Measurements from ENCODE around the gene DAZAP1. TPM values are rescaled to one million over a fixed set of nuclear protein-coding genes. Genes with fewer than 3 reads are reported as not detected.

The DAZAP1 gene
- total and polyA plus RNA-seq, 2 of the 4 experiments (the other 2 are of a cell fraction) = 22.0 to 62.8 TPM

DNA sequence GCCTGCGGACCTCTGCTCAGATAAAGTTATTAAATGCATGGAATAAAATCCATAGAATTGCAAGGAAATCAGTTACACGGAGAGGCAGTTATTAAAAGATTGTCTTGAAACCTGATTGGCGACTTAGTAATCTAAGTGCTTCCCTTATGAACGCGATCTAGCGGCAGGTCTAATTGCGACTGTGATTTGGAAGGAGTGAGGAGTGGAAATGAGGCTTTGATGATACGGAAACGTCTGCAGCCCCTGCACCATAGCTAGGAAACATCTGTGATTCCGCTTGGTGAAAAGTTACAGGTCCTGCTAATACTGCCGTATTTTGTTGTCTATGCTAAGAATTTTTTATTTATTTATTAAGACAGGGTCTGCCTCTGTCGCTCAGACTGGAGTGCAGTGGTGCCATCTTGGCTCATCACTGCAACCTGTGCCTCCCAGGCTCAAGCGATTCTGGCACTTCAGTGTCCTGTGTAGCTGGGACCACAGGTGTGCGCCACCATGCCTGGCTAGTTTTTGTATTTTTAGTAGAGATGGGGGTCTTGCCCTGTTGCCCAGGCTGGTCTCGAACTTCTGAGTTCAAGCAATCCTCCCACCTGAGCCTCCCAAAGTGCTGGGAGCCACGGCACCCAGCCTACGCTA is 22.8 kb upstream of the DAZAP1 start:
- Histone ChIP-seq H2BK15ac (ENCODE audit: low read depth, low read length) (no peak overlapping the region), H2AK9ac (replicated peaks; ENCODE audit: low read depth, low read length, poor library complexity) (peak overlapping the region; percentile 89), H3K18ac (ENCODE audit: low read depth, low read length) (no peak overlapping the region), H3K4ac (ENCODE audit: low read depth, low read length) (no peak overlapping the region), H3K36me3 (ENCODE audit: control insufficient read depth, insufficient read depth, low read length) (peaks cover 12% of the 10 kb centered on the region), H3K9me3 (ENCODE audit: control insufficient read depth, insufficient read depth, low read length) (no peaks in the 10 kb centered on the region), H3K9ac (ENCODE audit: low read depth, low read length) (peak overlapping the region; percentile 76), H3K9me1 (ENCODE audit: insufficient read depth, low read length) (peaks cover 4% of the 10 kb centered on the region; the same call in 1 of the 2 replicates), H3K4me1 (ENCODE audit: control insufficient read depth, insufficient read depth, low read length) (no peaks in the 10 kb centered on the region), H3K4me2 (ENCODE audit: low read depth, low read length) (peak overlapping the region; percentile 84), H3K56ac (ENCODE audit: extremely low read depth, insufficient read depth, low read length) (0 out of 2 replicates have a peak overlapping the region, but pooled peaks have one; percentile 2), H2BK20ac (ENCODE audit: low read depth, low read length) (no peak overlapping the region), H3K23ac (ENCODE audit: low read depth, low read length) (no peak overlapping the region), H3K4me3 (ENCODE audit: insufficient read depth, low read depth, low read length) (peak overlapping the region; percentile 58), H3K27me3 (ENCODE audit: control insufficient read depth, insufficient read depth, low read length) (no peaks in the 10 kb centered on the region), H3K14ac (replicated peaks; ENCODE audit: low read depth, low read length) (no peak overlapping the region), H4K8ac (ENCODE audit: low read depth in 2 of 2, low read length in 2 of 2) (peak overlapping the region; percentile 67 to 73; a peak in 1 of 4 replicates), H2BK120ac (ENCODE audit: low read depth, low read length) (no peak overlapping the region), H4K20me1 (ENCODE audit: insufficient read depth, low read length) (peaks cover 9% of the 10 kb centered on the region), H3K27ac (ENCODE audit: insufficient read depth, low read length) (no peak overlapping the region; the same call in 1 of the 2 replicates), H4K91ac (ENCODE audit: insufficient read depth, low read depth, low read length) (no peak overlapping the region), H4K5ac (ENCODE audit: low read depth, low read length) (no peak overlapping the region), H2AFZ (replicated peaks; ENCODE audit: low read length, poor library complexity) (no peak overlapping the region), H3K79me1 (ENCODE audit: low read depth in 1 of 2, low read length in 2 of 2) (peaks cover 9 to 47% of the 10 kb centered on the region in 2 experiments; a peak in 3 of 4 replicates), H2AK5ac (ENCODE audit: low read depth, low read length) (no peak overlapping the region), H2BK5ac (ENCODE audit: low read depth, low read length, poor library complexity, severe bottlenecking) (no peak overlapping the region)
- DNase-seq = no peak
- no peak for TF ChIP-seq CEBPB (IDR thresholded peaks at IDR 0.05; ENCODE audit: low read depth, low read length)
- no peak for TF ChIP-seq RFX5 (IDR thresholded peaks at IDR 0.05; ENCODE audit: low read depth, low read length)
- no peak for TF ChIP-seq FOS (IDR thresholded peaks at IDR 0.05; ENCODE audit: low read depth, low read length)
- TF ChIP-seq, protein P1, sequence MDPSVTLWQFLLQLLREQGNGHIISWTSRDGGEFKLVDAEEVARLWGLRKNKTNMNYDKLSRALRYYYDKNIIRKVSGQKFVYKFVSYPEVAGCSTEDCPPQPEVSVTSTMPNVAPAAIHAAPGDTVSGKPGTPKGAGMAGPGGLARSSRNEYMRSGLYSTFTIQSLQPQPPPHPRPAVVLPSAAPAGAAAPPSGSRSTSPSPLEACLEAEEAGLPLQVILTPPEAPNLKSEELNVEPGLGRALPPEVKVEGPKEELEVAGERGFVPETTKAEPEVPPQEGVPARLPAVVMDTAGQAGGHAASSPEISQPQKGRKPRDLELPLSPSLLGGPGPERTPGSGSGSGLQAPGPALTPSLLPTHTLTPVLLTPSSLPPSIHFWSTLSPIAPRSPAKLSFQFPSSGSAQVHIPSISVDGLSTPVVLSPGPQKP (IDR thresholded peaks at IDR 0.05; ENCODE audit: borderline replicate concordance, low read depth, low read length) = no peak
- no peak for TF ChIP-seq BHLHE40 (IDR thresholded peaks at IDR 0.05; ENCODE audit: low read depth, low read length)
- no peak for TF ChIP-seq POLR2A (IDR thresholded peaks at IDR 0.05; ENCODE audit: low read depth, low read length)
- no peak for TF ChIP-seq MXI1 (IDR thresholded peaks at IDR 0.05; ENCODE audit: borderline replicate concordance, low read depth, low read length)
- no peak for TF ChIP-seq SMC3 (IDR thresholded peaks at IDR 0.05; ENCODE audit: low read depth, low read length)
- no peak for TF ChIP-seq MAZ (IDR thresholded peaks at IDR 0.05; ENCODE audit: borderline replicate concordance, low read depth, low read length)
- TF ChIP-seq RCOR1 (IDR thresholded peaks at IDR 0.05; ENCODE audit: insufficient replicate concordance, low read length) = no peak
- no peak for TF ChIP-seq CHD1 (IDR thresholded peaks at IDR 0.05; ENCODE audit: low read depth, low read length)
- TF ChIP-seq MAFK (IDR thresholded peaks at IDR 0.05; ENCODE audit: low read depth, low read length) = no peak
- TF ChIP-seq NFE2L2 (IDR thresholded peaks at IDR 0.05; ENCODE audit: low read depth, low read length) = no peak
- TF ChIP-seq RAD21 (IDR thresholded peaks at IDR 0.05; ENCODE audit: low read length) = no peak
- intact Hi-C loops (cut with micrococcal nuclease) (no loop called here), in situ Hi-C loops (cut with MboI; ENCODE audit: low sequenced_read_pairs) (no loop called here), dilution Hi-C loops (cut with HindIII; ENCODE audit: low sequenced_read_pairs, unreplicated experiment) (no loop called here)
- ChIA-PET CTCF (interaction anchor here (0.9 kb wide), 1 partner anchor 132 kb away, joined by 3 read pairs; no protein-coding TSS in a partner anchor), POLR2A (ENCODE audit: unreplicated experiment) (no interaction called here)
- 36% methylated on average over 8 of the region's 17 CpGs; no CpG with 5 or more reads in 1 of the 2 experiments for WGBS, 2 experiments (ENCODE audit: extremely low coverage in 2 of 2, insufficient read length in 1 of 2)
- ATAC-seq (ENCODE audit: low read depth) = no peak
- no TSS peak for BruUV-seq (replicated peaks)
